GM12875 (cell line): ENCODE data around the gene SAPCD1.

Experiments
- H3K4me3 ChIP-seq: one replicate; pipeline ENCODE4 v1.5.1; 2011; ENCODE audit warnings: low read depth, low read length, control low read depth
- TF ChIP-seq, protein P1 (sequence below): IDR thresholded peaks from 2 replicates; pipeline ENCODE4 v1.5.1; 2011; ENCODE audit warnings: low read depth, mild to moderate bottlenecking, control low read depth, inconsistent platforms, low read length, moderate library complexity, borderline replicate concordance; ENCODE audit not compliant: insufficient read depth

SAPCD1 gene

DNA sequence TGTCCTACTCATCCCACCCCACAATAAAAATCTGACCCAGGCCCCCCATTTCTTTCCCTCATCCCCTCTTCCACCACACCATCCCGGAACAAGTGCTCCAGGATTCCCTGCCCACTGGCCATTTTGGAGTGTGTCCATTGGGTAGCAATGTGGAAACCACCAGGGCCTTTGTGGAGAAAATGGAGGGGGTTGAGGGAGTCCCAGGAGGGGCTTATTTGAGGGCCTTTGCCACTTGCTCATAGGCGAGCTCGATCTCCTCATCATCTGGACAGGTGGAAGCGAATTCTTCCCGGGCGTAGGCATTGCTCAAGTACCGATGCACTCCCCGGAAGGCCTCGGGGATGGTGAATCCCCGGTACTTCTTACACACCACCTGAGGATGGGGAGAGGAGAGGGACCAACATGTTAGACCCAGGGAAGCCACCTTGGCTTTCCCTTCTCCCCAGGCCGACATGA, 31.8 kb upstream of the SAPCD1 start:
- H3K4me3 ChIP-seq = no peak overlapping the region
- TF ChIP-seq, protein P1, sequence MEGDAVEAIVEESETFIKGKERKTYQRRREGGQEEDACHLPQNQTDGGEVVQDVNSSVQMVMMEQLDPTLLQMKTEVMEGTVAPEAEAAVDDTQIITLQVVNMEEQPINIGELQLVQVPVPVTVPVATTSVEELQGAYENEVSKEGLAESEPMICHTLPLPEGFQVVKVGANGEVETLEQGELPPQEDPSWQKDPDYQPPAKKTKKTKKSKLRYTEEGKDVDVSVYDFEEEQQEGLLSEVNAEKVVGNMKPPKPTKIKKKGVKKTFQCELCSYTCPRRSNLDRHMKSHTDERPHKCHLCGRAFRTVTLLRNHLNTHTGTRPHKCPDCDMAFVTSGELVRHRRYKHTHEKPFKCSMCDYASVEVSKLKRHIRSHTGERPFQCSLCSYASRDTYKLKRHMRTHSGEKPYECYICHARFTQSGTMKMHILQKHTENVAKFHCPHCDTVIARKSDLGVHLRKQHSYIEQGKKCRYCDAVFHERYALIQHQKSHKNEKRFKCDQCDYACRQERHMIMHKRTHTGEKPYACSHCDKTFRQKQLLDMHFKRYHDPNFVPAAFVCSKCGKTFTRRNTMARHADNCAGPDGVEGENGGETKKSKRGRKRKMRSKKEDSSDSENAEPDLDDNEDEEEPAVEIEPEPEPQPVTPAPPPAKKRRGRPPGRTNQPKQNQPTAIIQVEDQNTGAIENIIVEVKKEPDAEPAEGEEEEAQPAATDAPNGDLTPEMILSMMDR = no peak

DNA sequence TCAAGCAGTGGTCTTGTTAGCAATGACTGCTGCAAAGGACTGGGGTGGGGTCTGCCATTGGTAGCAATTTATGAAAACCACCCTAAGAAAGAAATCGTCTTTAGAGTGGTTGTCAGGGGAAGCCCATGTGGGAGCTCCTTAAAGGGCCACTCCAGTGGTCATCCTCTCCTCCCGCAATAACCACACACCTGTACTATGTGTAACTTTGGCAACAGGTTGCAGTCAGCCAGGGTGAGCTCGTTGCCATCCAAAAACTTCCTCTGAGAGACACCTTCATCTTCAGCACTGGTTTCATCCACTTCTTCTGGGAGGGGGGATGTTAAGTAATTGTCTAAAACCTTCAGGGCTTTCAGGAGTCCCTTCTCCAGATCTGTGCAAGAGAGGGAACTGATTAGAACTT, 30.4 kb upstream of the SAPCD1 start:
- H3K4me3 ChIP-seq = no peak overlapping the region
- TF ChIP-seq, protein P1 = no peak

DNA sequence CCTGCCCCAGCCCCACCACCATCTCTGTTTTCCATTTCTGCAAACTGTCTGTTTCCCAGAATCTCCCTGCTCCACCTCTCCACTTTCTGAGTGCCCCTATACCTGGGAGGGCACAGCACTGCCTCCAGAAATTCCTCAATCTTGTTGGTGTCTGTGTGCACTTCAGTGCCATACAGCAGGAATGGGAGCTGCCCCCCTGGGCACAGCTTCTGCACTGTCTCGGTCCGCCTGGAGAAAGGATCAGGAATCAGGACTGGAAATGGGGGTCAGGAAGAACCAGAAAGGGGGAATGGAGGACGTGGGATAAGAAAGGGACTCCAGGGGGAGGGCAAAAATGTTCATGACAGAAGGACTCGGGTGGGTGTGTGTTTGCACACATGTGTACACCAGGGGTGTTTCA, 28.7 kb upstream of the SAPCD1 start:
- H3K4me3 ChIP-seq = no peak overlapping the region
- TF ChIP-seq, protein P1 = no peak

DNA sequence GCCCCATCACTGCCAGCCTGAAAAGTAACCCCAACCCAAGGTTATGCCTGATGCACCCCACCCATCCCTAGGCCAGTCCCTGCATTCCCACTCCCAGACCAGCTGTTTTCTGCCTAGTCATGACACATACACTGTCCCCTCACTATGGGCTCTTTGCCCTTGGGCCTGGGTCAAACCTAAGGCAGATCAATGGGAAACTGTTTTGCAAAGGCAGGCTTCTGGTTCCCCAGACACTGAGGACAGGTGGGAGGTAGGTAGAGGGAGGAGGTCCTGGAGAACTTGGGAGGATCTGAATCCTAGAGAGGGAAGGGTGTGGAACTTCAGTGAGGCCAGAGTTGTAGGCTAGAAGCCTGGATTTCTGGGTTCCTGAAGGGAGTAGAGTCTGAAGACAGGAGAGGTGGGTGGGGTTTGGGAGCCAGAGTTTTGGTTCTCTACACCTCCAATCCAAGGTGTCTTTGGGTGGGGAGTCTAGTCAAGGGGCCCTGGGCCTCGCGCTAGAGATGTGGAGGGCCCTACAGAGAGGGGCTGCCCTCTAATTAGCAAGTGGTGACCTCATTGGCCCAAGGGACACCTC, 28.1 kb upstream of the SAPCD1 start:
- peak overlapping the region; percentile 64 for H3K4me3 ChIP-seq
- TF ChIP-seq, protein P1 = no peak

DNA sequence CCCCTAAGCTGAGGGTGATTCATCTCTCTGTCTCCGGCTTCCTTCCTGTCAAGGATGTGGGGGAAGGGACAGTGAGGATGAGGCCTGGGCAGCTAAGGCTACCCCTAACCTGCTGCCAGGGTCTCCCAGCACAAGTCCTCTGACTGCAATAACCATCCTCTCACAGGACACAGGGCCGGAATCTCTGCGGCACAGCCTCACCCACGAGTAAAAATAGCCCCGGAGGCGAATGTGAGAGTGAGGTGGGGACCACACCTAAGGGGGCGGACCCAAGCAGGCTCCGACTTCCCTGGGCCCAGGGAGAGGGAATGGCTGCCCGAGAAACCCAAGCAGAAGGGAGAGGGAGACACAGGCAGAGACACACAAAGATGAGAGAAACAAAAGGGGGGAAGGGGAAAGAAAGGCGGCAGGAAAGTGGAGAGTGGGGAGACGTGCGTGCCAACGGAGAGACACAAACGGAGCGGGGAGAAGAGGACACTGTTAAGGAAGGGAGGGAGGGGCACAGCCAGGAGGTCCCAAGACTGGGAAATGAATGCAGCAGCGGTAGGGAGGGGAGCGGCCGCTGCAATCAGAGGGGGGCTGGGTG, 27.5 kb upstream of the SAPCD1 start:
- TF ChIP-seq, protein P1 = no peak
- peak overlapping the region; percentile 64 for H3K4me3 ChIP-seq

DNA sequence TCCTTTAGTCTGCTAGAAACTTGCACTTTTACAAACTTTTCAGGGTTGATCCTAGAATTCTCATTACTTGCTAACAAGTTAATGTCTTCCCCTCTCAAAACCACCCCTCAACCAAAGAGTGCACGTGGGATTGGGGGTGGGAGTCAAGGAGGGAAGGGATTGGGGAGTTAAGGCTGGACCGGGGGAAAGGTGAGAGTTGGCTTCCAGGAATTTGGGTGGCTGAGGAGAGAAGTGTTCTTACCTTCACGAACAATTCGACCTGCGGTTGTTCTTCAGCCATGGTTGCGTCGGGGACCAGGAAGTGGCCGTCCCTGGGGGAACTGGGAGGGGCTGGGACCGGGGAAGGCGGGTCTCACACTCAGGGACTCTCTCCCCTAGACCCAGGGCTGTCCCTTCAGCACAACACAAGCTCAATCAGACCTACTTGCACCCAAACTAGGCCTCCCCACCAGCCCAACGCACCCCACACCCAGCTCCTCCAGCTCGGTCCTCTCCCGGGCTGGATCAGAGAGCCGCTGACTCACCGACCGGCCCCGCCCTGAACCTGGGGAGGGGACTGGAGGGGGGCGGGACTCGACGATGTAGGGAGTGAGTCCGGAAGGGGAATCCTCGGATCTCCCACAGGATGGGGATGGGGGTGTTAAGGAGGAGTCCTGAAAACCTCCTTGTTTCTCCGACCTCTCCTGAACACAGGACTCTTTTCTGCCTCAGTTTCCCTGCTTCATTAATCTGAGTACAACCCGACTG, 26.3 kb upstream of the SAPCD1 start, which contains the start of gene CLIC1:
CLIC1 (minus strand) TSS at position 510 of the 747 bp plus-strand sequence; CDS start at position 280, 230 bp downstream.
- peak within 1 kb of the TSS; percentile 64 for H3K4me3 ChIP-seq
- TF ChIP-seq, protein P1 = no peak
